Stomach smooth muscle (tissue), 2 donors: ENCODE results near the gene GPRIN1.

Experiments
- H3K27ac ChIP-seq: one replicate; pipeline ENCODE4 v1.7.0; 2013; ENCODE audit warnings: mild to moderate bottlenecking, low read length, inconsistent platforms
- H3K27me3 ChIP-seq, 2 donors: one replicate each; pipeline ENCODE4 v1.7.0; 2013; ENCODE audit warnings: low read length in 2 of 2; ENCODE audit not compliant: insufficient read depth in 2 of 2, control insufficient read depth in 1 of 2
- H3K36me3 ChIP-seq, 2 donors: one replicate each; pipeline ENCODE4 v1.7.0; 2013; ENCODE audit warnings: low read length in 2 of 2; ENCODE audit not compliant: control insufficient read depth in 2 of 2, insufficient read depth in 2 of 2
- H3K4me1 ChIP-seq: one replicate; pipeline ENCODE4 v1.7.0; 2013; ENCODE audit warnings: low read length; ENCODE audit not compliant: control insufficient read depth, insufficient read depth
- H3K4me3 ChIP-seq, 2 donors: one replicate each; pipeline ENCODE4 v1.7.0; 2013; ENCODE audit warnings: low read length in 2 of 2
- H3K9ac ChIP-seq, 2 donors: one replicate each; pipeline ENCODE4 v1.7.0; 2013; ENCODE audit warnings: low read length in 2 of 2, mild to moderate bottlenecking in 1 of 2
- H3K9me3 ChIP-seq, 2 donors: one replicate each; pipeline ENCODE4 v1.7.0; 2013; ENCODE audit warnings: low read length in 2 of 2; ENCODE audit not compliant: control insufficient read depth in 2 of 2
- donor health status: healthy.
- donor health status: Pancreatic carcinoma.

Gene GPRIN1

DNA sequence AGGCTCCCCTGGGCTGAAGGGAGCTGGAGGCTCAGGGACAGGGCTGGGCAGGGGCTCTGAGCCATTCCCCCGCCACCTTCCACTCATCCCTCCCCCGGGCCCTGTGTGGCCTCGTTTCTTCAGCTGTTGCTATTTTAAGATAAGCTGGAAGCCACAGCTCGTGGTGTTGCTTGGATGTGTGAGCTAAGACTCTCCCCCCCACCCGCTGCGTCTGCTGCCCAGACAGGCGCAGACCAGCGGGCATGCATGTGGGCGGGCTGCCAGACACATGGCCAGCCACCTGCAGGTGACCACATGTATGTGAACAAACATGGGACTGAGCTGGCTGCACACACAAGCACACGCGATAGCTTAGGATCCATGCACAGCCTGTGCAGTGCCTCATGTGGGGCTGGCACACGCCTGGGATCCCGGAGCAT lies 11.7 kb upstream of the GPRIN1 start:
- H3K9me3 ChIP-seq, result no peaks in the 10 kb centered on the region
- H3K9ac ChIP-seq, result no peak overlapping the region
- H3K27me3 ChIP-seq, result peaks cover 64 to 69% of the 10 kb centered on the region in 2 donors
- no peak overlapping the region for H3K27ac ChIP-seq
- no peak overlapping the region for H3K4me3 ChIP-seq
- H3K36me3 ChIP-seq, result no peaks in the 10 kb centered on the region
- H3K4me1 ChIP-seq, result peaks cover 23% of the 10 kb centered on the region

GRCh38 chr5:176620333-176620981 lies 10.5 kb upstream of the GPRIN1 start:
- Histone ChIP-seq H3K9me3 (no peaks in the 10 kb centered on the region), H3K9ac (no peak overlapping the region), H3K36me3 (no peaks in the 10 kb centered on the region), H3K27me3 (peaks cover 55 to 63% of the 10 kb centered on the region in 2 donors), H3K4me3 (peak overlapping the region in 1 of 2 donors; percentile 8), H3K27ac (no peak overlapping the region), H3K4me1 (peaks cover 23% of the 10 kb centered on the region)

GRCh38 chr5:176619569-176620332 lies 9.8 kb upstream of the GPRIN1 start:
- no peak overlapping the region for H3K27ac ChIP-seq
- peaks cover 23% of the 10 kb centered on the region for H3K4me1 ChIP-seq
- H3K27me3 ChIP-seq, result peaks cover 56% of the 10 kb centered on the region in 2 donors
- peak overlapping the region; percentile 19 to 40 for H3K4me3 ChIP-seq
- no peaks in the 10 kb centered on the region for H3K9me3 ChIP-seq
- H3K36me3 ChIP-seq, result no peaks in the 10 kb centered on the region
- no peak overlapping the region for H3K9ac ChIP-seq

GRCh38 chr5:176619203-176619568 lies 9.2 kb upstream of the GPRIN1 start:
- H3K4me1 ChIP-seq, result peaks cover 23% of the 10 kb centered on the region
- no peak overlapping the region for H3K9ac ChIP-seq
- no peaks in the 10 kb centered on the region for H3K9me3 ChIP-seq
- peaks cover 55% of the 10 kb centered on the region in 2 donors for H3K27me3 ChIP-seq
- no peaks in the 10 kb centered on the region for H3K36me3 ChIP-seq
- peak overlapping the region; percentile 19 to 44 for H3K4me3 ChIP-seq
- H3K27ac ChIP-seq, result no peak overlapping the region

- Histone ChIP-seq H3K27me3 (peaks cover 51% of the 10 kb centered on the region in 2 donors), H3K4me1 (peaks cover 27% of the 10 kb centered on the region), H3K9ac (no peak overlapping the region), H3K27ac (no peak overlapping the region), H3K4me3 (peak overlapping the region in 1 of 2 donors; percentile 44), H3K9me3 (no peaks in the 10 kb centered on the region), H3K36me3 (no peaks in the 10 kb centered on the region)
Observed at GRCh38 chr5:176618783-176619182, 8.8 kb upstream of the GPRIN1 start.

GRCh38 chr5:176616511-176616910 lies 6.6 kb upstream of the GPRIN1 start:
- no peaks in the 10 kb centered on the region for H3K36me3 ChIP-seq
- H3K27ac ChIP-seq, result no peak overlapping the region
- H3K4me1 ChIP-seq, result peaks cover 25% of the 10 kb centered on the region
- peaks cover 45 to 46% of the 10 kb centered on the region in 2 donors for H3K27me3 ChIP-seq
- H3K9ac ChIP-seq, result no peak overlapping the region
- H3K9me3 ChIP-seq, result no peaks in the 10 kb centered on the region
- H3K4me3 ChIP-seq, result no peak overlapping the region

DNA sequence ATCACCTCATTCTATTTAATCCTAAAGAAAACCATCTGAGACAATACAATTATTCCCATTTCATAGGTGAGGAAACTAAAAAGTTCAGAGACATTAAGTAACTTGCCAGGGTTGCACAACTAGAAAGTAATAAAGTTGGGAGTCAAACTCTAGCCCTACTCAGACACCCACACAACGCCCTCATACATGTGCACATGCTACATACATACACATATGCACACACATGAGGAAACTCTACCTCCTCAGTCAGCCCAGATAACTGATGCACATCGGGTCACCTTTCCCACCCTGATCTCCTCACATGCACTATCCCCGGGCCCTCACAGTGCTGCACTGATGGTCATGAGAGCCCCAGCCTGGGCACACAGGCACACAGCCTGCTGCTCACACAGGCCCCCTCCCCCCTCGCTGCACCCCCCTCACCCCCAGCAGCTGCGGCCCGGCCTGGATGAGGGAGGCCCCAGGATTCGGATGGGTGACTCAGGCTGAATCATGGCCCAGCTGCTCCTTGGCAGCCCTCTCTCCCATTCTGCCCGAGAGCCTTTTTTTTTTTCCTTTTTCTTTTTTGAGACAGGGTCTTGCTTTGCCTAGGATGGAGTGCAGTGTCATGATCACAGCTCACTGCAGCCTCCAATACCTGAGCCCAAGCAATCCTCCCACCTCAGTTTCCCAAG lies 5.0 kb upstream of the GPRIN1 start:
- Histone ChIP-seq H3K9me3 (no peaks in the 10 kb centered on the region), H3K4me3 (no peak overlapping the region), H3K9ac (no peak overlapping the region), H3K27ac (no peak overlapping the region), H3K36me3 (no peaks in the 10 kb centered on the region), H3K4me1 (peaks cover 12% of the 10 kb centered on the region), H3K27me3 (peaks cover 31 to 32% of the 10 kb centered on the region in 2 donors)

DNA sequence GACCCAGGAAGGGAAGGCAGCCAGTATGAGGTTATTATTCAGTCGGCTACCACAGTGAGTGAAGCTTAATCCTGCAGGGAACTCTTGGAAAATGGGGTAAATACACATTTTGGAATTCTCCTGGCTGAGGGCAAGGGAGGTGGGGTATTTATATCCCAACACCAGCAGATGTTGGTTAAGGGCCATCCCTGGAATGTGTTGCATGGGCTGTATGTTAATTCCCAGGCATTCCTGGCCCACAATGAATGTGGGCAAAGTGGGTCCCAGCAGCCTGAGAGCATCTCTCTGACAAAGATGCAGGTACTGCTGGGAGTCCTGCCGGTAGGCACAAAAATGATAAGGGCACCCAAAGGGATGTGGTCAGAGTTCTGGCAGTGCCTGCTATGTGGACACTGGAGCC lies 2.9 kb upstream of the GPRIN1 start:
- no peak overlapping the region for H3K9ac ChIP-seq
- peaks cover 16 to 26% of the 10 kb centered on the region in 2 donors for H3K27me3 ChIP-seq
- peaks cover 10% of the 10 kb centered on the region for H3K4me1 ChIP-seq
- no peaks in the 10 kb centered on the region for H3K9me3 ChIP-seq
- H3K4me3 ChIP-seq, result no peak overlapping the region
- no peaks in the 10 kb centered on the region for H3K36me3 ChIP-seq
- no peak overlapping the region for H3K27ac ChIP-seq

DNA sequence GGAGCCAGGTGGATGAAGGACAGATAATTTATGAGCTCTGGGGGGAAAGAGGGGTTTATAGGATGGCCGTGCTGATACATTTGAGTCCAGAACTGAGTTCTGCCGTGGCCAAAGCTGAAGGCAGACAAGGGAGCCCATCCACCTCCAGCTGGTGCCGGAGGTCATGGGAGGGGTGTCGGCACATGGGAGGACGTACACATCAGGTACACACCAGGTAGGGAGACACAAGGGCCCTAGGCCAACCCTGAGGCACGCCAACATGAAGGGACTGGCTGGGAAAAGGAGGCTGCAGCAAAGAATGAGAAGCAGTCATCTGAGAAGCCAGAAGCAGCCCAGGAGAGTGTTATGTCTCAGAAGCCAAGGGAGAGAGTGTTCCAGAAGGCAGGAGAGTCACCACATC lies 2.1 kb upstream of the GPRIN1 start:
- Histone ChIP-seq H3K4me3 (no peak overlapping the region), H3K9ac (no peak overlapping the region), H3K4me1 (peaks cover 10% of the 10 kb centered on the region), H3K36me3 (no peaks in the 10 kb centered on the region), H3K9me3 (no peaks in the 10 kb centered on the region), H3K27me3 (peaks cover 15 to 21% of the 10 kb centered on the region in 2 donors), H3K27ac (no peak overlapping the region)

DNA sequence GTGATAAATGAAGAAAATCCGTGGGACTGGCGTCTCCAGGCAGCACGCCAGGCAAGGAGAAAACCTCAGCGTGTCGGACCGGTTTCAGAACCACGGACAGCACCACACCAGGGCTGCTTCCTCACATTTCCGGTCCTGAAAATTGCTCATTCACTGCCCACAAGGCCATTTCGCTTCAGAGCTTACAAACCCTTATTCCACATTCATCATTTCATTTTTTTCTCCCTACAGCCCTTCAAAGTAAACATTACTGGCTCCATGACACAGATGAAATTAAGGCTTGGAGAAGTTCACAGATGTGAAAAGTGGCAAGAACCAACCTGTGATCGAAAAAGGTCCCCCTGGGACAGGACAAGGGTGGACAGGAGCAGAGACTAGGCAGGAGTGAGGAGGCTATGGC lies 1.5 kb upstream of the GPRIN1 start:
- Histone ChIP-seq H3K27me3 (peaks cover 12 to 16% of the 10 kb centered on the region in 2 donors), H3K9ac (no peak overlapping the region), H3K36me3 (no peaks in the 10 kb centered on the region), H3K9me3 (no peaks in the 10 kb centered on the region), H3K4me3 (no peak overlapping the region), H3K4me1 (peaks cover 10% of the 10 kb centered on the region), H3K27ac (no peak overlapping the region)
